ENCODE data around the gene SYNGR2. TPM values are rescaled to one million over a fixed set of nuclear protein-coding genes. Genes with fewer than 3 reads are reported as not detected.

Gene SYNGR2
- total and polyA plus RNA-seq, 2 of the 8 experiments (the other 6 are each of a cell fraction or from before 2014, with no cell fraction given), result 50.0 to 139 TPM

DNA sequence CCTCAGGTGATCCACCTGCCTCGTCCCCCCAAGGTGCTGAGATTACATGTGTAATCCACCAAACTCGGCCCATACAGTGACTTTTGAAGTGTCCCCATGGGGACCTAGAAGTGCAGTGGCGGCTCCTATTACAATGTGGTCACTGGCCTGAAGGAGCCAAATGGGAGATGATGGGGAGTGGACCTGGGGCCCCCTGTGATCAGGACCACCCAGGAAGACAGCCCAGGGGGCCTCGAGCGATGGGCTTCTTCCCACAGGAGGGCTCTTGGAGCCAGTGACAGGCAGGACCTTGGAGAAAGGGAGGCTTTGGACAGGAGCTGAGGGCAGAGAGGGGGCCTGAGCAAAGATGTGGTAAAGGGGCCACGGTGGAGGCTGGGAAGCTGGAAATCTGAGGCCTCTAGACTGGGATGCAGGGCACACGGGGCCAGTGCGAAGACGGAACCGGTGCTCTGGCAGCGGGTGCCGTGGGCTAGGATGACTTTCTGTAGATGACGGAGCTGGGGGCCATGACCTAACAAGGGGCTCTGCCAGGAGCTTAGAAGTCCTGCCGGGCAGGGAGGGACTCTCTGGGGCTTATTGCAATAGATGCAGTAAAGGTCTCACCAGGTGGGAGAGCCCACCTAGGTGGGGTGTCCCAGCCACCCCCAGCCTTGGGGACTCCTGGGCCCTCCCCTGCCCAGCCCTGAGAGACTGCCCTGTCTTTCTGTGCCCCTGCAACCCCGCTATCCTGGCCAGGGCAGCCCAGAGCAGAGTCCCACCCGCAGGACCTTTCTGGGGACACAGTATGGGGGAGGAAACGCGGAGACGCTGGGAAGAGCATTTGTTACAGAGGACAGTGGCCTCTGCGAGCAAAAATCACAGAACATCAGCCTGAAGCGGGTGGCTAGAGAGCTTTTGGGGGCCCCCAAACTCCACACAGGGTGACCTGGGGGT is 24.9 kb upstream of the SYNGR2 start:
- H3K27ac ChIP-seq (ENCODE audit: low read depth, low read length), result no peak overlapping the region
- TF ChIP-seq CREB1 (IDR thresholded peaks at IDR 0.05) (no peak), BACH1 (IDR thresholded peaks at IDR 0.05; ENCODE audit: low read length) (no peak), TCF12 (IDR thresholded peaks at IDR 0.05; ENCODE audit: low read depth, low read length) (no peak), CBX5 (IDR thresholded peaks at IDR 0.05; ENCODE audit: low read depth, low read length) (no peak), YY1 (IDR thresholded peaks at IDR 0.05; ENCODE audit: low read depth, low read length) (no peak), KDM4A (IDR thresholded peaks at IDR 0.05; ENCODE audit: low read depth, low read length, severe bottlenecking) (no peak), POLR2A (IDR thresholded peaks at IDR 0.05; ENCODE audit: control extremely low read depth in 1 of 2, low read depth in 2 of 2, low read length in 2 of 2) (no peak), RAD21 (IDR thresholded peaks at IDR 0.05 in 1 of 2, conservative IDR thresholded peaks at IDR 0.05 in 1 of 2; ENCODE audit: low read depth in 2 of 2, low read length in 2 of 2) (no peak), SUZ12 (IDR thresholded peaks at IDR 0.05; ENCODE audit: low read length) (no peak), SIN3A (conservative IDR thresholded peaks at IDR 0.05 in 1 of 2, IDR thresholded peaks at IDR 0.05 in 1 of 2; ENCODE audit: low read depth in 1 of 2, low read length in 2 of 2) (no peak)

More for the DNA sequence above, 24.9 kb upstream of the SYNGR2 start:
- Histone ChIP-seq H3K36me3 (ENCODE audit: control insufficient read depth in 2 of 4, insufficient read depth in 4 of 4, low read length in 3 of 4) (no peaks in the 10 kb centered on the region), H3K23ac (ENCODE audit: insufficient read length) (no peak overlapping the region), H2BK12ac (ENCODE audit: low read depth, low read length) (no peak overlapping the region), H2AFZ (ENCODE audit: low read length) (no peak overlapping the region), H2BK15ac (ENCODE audit: low read length) (no peak overlapping the region), H3K79me1 (ENCODE audit: low read depth, low read length) (no peaks in the 10 kb centered on the region), H3K4ac (replicated peaks; ENCODE audit: insufficient read length, low read depth, low read length) (no peak overlapping the region), H3K4me3 (ENCODE audit: extremely low read depth in 1 of 4, insufficient read depth in 2 of 4, low read depth in 3 of 4, low read length in 4 of 4) (no peak overlapping the region), H4K5ac (ENCODE audit: insufficient read length, low read depth, low read length) (no peak overlapping the region), H4K8ac (ENCODE audit: extremely low read depth, insufficient read depth, low read length) (no peak overlapping the region), H2BK120ac (replicated peaks; ENCODE audit: low read depth, low read length) (no peak overlapping the region), H3K27me3 (replicated peaks in 1 of 4; ENCODE audit: control insufficient read depth in 3 of 4, extremely low read depth in 1 of 4, insufficient read depth in 3 of 4, low read length in 3 of 4) (0 out of 7 replicates have a peak, but pooled peaks cover 0 to 2% (median 0%) of the 10 kb centered on the region in 4 experiments), H3K23me2 (ENCODE audit: low read depth, low read length) (peaks cover 2% of the 10 kb centered on the region; the same call in 1 of the 2 replicates), H4K20me1 (replicated peaks in 1 of 2; ENCODE audit: control insufficient read depth in 1 of 2, insufficient read depth in 2 of 2, low read length in 2 of 2) (peaks cover 0 to 2% of the 10 kb centered on the region in 2 experiments), H3K56ac (replicated peaks; ENCODE audit: insufficient read length, low read depth, low read length) (no peak overlapping the region), H3K79me2 (ENCODE audit: control insufficient read depth in 1 of 2, insufficient read depth in 2 of 2, low read length in 2 of 2) (no peaks in the 10 kb centered on the region), H2BK20ac (ENCODE audit: low read length) (no peak overlapping the region), H4K91ac (replicated peaks; ENCODE audit: insufficient read length, low read length) (no peak overlapping the region), H3K9ac (replicated peaks in 1 of 4; ENCODE audit: extremely low read depth in 1 of 4, low read depth in 3 of 4, low read length in 3 of 4) (no peak overlapping the region), H3K14ac (ENCODE audit: insufficient read length) (no peak overlapping the region), H3K4me2 (ENCODE audit: insufficient read depth in 1 of 2, low read depth in 2 of 2, low read length in 2 of 2) (no peak overlapping the region), H3K18ac (ENCODE audit: extremely low read depth, low read length) (no peak overlapping the region), H3K9me3 (ENCODE audit: insufficient read depth in 2 of 2, low read depth in 1 of 2, low read length in 1 of 2) (no peaks in the 10 kb centered on the region), H2AK5ac (ENCODE audit: low read depth, low read length) (no peak overlapping the region), H3K4me1 (replicated peaks in 1 of 4; ENCODE audit: control insufficient read depth in 3 of 4, insufficient read depth in 4 of 4, low read length in 3 of 4) (peaks cover 0 to 6% (median 5%) of the 10 kb centered on the region in 4 experiments; a peak in 3 of 7 replicates), H2BK5ac (ENCODE audit: low read depth, low read length) (no peak overlapping the region)
- CTCF ChIA-PET (ENCODE audit: partially characterized antibody), result interaction anchor here (0.9 to 2.7 kb wide), 8 partner anchors 9 to 83 kb away, joined by 3 to 19 read pairs (median 4); partner anchors contain the start of genes AFMID, TK1 and TMC6
- DNase-seq (ENCODE audit: low read depth in 1 of 2, low spot score in 2 of 2), result no peak
- POLR2A ChIA-PET (ENCODE audit: partially characterized antibody), result interaction anchor here (1.6 to 6.2 kb wide), 3 partner anchors 16 to 44 kb away, joined by 5 to 40 read pairs (median 10); partner anchors contain the start of genes AFMID, TK1 and TMC6
- FAIRE-seq, result no peak
- 91% methylated on average over 21 of the region's 21 CpGs; no CpG with 5 or more reads in 1 of the 2 experiments for WGBS, 2 experiments (ENCODE audit: extremely low coverage in 1 of 2, insufficient coverage in 1 of 2, insufficient read length in 1 of 2, insufficient replicate concordance in 2 of 2, low coverage in 1 of 2, low lambda C conversion rate in 2 of 2, missing lambda C conversion rate in 1 of 2)

Data from H1 (cell line).